NCI-H128 (cell line): Measurements from ENCODE around the gene CST5.
"Not testable (repeated sequence)": the region's sequence is repeated elsewhere in the genome, so short reads cannot be mapped to it uniquely, and the experiment has no call there.

Experiments used
- DNase-seq: peaks from one replicate; lab custom pipeline; 2025; ENCODE audit not compliant: unreplicated experiment; lab: John Stamatoyannopoulos, UW

The CST5 gene

GRCh38 chr20:23856736-23857135 lies 22.8 kb downstream of the CST5 start:
- no peak for DNase-seq

DNA sequence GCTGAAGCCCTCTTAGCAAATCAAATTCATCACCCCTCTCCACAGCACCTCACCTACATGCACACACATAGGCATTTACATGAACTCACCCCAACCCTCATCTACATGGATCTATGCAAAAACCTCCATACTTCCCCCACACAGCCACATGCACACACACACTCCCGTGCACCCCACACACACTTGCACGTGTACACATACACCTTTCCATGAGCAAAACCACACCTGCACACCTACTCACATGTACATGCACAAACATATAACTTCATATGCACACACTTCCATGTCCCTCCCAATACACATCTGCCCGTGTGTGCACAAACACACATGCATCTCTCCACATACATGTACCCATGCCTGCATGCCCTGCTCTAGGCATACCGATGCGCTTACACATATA lies 23.3 kb downstream of the CST5 start:
- no peak for DNase-seq

- no peak for DNase-seq
Observed at GRCh38 chr20:23841693-23842092, 37.9 kb downstream of the CST5 start.

DNA sequence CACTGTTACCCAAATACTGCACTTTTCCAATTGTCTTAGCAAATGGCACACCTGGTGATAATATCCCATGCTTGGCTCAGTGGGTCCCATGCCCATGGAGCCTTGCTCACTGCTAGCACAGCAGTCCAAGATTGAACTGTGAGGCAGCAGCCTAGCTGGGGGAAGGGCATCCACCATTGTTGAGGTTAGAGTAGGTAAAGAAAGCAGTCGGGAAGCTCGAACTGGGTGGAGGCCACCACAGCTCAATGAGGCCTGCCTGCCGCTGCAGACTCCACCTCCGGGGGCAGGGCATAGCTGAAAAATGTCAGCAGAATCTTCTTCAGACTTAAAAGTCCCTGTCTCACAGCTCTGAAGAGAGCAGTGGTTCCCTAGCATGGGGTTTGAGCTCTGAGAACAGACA lies 43.8 kb downstream of the CST5 start:
- DNase-seq: no peak

GRCh38 chr20:23832775-23833513 lies 46.6 kb downstream of the CST5 start:
- DNase-seq: no peak

DNA sequence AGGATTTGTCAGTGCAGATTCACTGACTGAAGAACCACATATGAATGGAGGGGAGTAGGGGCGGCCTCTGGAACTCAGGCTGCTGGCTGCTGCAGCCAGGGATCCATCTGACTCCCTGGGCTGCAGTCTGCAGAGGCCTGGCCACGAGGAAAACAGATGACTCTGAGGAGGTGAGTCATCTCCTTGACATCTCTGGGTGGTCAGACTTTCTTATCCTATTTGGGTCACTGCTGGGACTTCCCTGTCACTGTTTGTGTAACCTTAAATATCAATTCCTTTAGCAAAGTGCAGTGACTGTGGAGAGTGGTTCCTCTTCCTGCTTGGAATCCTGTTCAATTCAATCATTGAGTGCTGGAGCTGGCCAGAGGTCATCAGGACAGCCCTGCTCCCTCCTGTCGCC lies 47.6 kb downstream of the CST5 start:
- DNase-seq: not testable (repeated sequence)

DNA sequence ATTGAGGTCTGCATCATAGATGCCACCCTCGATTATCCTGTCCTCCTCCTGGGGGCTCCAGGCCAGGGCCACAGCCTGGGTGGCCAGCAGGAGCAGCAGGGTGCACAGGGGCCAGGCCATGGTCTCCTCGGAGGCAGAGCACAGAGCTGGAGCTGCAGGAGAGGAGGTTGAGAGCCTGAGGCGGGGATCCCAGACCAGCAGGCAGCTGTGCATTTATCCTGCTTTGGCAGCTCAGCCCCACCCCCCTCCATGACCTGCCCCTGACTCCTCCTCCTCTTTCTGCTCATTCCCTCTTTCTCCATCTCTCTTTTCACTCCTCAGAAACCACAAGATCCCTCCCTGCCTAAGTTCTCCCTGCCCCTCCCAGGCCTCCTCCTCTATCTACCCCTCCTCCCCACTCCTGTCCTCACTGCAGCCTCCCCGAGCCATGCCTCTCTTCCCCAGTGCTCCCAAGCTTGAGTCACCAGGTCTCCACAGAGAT lies 53.0 kb downstream of the CST5 start, which contains the start of gene CST2:
TSS of gene CST2 (minus strand) at position 189 of the 481 bp plus-strand sequence. CDS start at position 120, 69 bp downstream.
- no peak for DNase-seq
